H9 (cell line): Measurements from ENCODE around the gene TMEM221. TPM values are rescaled to one million over a fixed set of nuclear protein-coding genes. Genes with fewer than 3 reads are reported as not detected.

Experiments used
- DNase-seq: peaks from one replicate; pipeline ENCODE4 v3.0.0-alpha.2; 2017
- H2AFZ ChIP-seq: one replicate; pipeline ENCODE4 v1.6.1; 2013; ENCODE audit warnings: mild to moderate bottlenecking, low read length, control low read depth, moderate library complexity
- H2AK5ac ChIP-seq: 2 replicates; pipeline ENCODE4 v1.6.1; 2013; ENCODE audit warnings: low read length, control low read depth, mixed read lengths; ENCODE audit not compliant: insufficient read length
- H2BK120ac ChIP-seq: one replicate; pipeline ENCODE4 v1.6.1; 2013; ENCODE audit warnings: low read depth, mild to moderate bottlenecking, low read length, control low read depth, inconsistent platforms; ENCODE audit not compliant: poor library complexity, severe bottlenecking
- H2BK12ac ChIP-seq: 2 replicates; pipeline ENCODE4 v1.6.1; 2013; ENCODE audit warnings: low read length, control low read depth, mixed read lengths, low read depth; ENCODE audit not compliant: insufficient read length
- H2BK15ac ChIP-seq: 2 replicates; pipeline ENCODE4 v1.6.1; 2013; ENCODE audit warnings: low read depth, low read length, control low read depth
- H2BK20ac ChIP-seq: one replicate; pipeline ENCODE4 v1.6.1; 2013; ENCODE audit warnings: low read depth, mild to moderate bottlenecking, low read length, control low read depth, inconsistent platforms; ENCODE audit not compliant: poor library complexity, severe bottlenecking
- H2BK5ac ChIP-seq: 2 replicates; pipeline ENCODE4 v1.6.1; 2013; ENCODE audit warnings: low read length, control low read depth, mixed read lengths; ENCODE audit not compliant: insufficient read length
- H3K14ac ChIP-seq: 2 replicates; pipeline ENCODE4 v1.6.1; 2013; ENCODE audit warnings: low read length, control low read depth; ENCODE audit not compliant: insufficient read depth
- H3K18ac ChIP-seq: 2 replicates; pipeline ENCODE4 v1.6.1; 2013; ENCODE audit warnings: low read depth, mild to moderate bottlenecking, mixed read lengths, low read length, control low read depth; ENCODE audit not compliant: insufficient read length
- H3K23ac ChIP-seq: 2 replicates; pipeline ENCODE4 v1.6.1; 2013; ENCODE audit warnings: low read length, control low read depth, mixed read lengths, low read depth; ENCODE audit not compliant: insufficient read length
- H3K23me2 ChIP-seq: 2 replicates; pipeline ENCODE4 v1.6.1; 2013; ENCODE audit warnings: low read depth, mild to moderate bottlenecking, mixed read lengths, low read length, control low read depth; ENCODE audit not compliant: insufficient read length, poor library complexity, severe bottlenecking
- H3K27ac ChIP-seq: 2 replicates; pipeline ENCODE4 v1.5.1; 2013; ENCODE audit warnings: low read length, control low read depth, mixed read lengths, low read depth; ENCODE audit not compliant: insufficient read length
- H3K27me3 ChIP-seq: 2 replicates; pipeline ENCODE4 v1.6.1; 2013; ENCODE audit warnings: low read length, control low read depth, inconsistent platforms; ENCODE audit not compliant: insufficient read depth
- H3K4ac ChIP-seq: 2 replicates; pipeline ENCODE4 v1.6.1; 2013; ENCODE audit warnings: low read depth, mild to moderate bottlenecking, control low read depth, inconsistent platforms, low read length, moderate library complexity
- H3K4me1 ChIP-seq: 2 replicates; pipeline ENCODE4 v1.6.1; 2013; ENCODE audit warnings: low read length, control low read depth, inconsistent platforms; ENCODE audit not compliant: insufficient read depth
- H3K4me2 ChIP-seq: 2 replicates; pipeline ENCODE4 v1.6.1; 2013; ENCODE audit warnings: low read length, control low read depth, mixed read lengths; ENCODE audit not compliant: insufficient read length, insufficient read depth
- H3K56ac ChIP-seq: 2 replicates; pipeline ENCODE4 v1.6.1; 2013; ENCODE audit warnings: low read depth, mild to moderate bottlenecking, mixed read lengths, low read length, control low read depth; ENCODE audit not compliant: insufficient read length
- H3K79me1 ChIP-seq: 2 replicates; pipeline ENCODE4 v1.6.1; 2013; ENCODE audit warnings: low read depth, mild to moderate bottlenecking, moderate library complexity, low read length, control low read depth, inconsistent platforms; ENCODE audit not compliant: insufficient read depth, poor library complexity, severe bottlenecking
- H3K79me2 ChIP-seq: 2 replicates; pipeline ENCODE4 v1.6.1; 2013; ENCODE audit warnings: low read length, control low read depth, inconsistent platforms; ENCODE audit not compliant: insufficient read depth
- H3K9ac ChIP-seq: 2 replicates; pipeline ENCODE4 v1.6.1; 2013; ENCODE audit warnings: low read length, control low read depth, mixed read lengths; ENCODE audit not compliant: insufficient read length; ENCODE audit errors: extremely low read depth
- H3K9me3 ChIP-seq: one replicate; pipeline ENCODE4 v1.6.1; 2013; ENCODE audit warnings: low read depth, low read length, inconsistent platforms; ENCODE audit not compliant: control insufficient read depth
- H3T11ph ChIP-seq: one replicate; pipeline ENCODE4 v1.6.1; 2013; ENCODE audit warnings: mild to moderate bottlenecking, low read length, control low read depth, inconsistent platforms
- H4K20me1 ChIP-seq: one replicate; pipeline ENCODE4 v1.6.1; 2013; ENCODE audit not compliant: control insufficient read depth, insufficient read length, insufficient read depth
- H4K5ac ChIP-seq: 2 replicates; pipeline ENCODE4 v1.6.1; 2013; ENCODE audit warnings: low read depth, mild to moderate bottlenecking, mixed read lengths, low read length, control low read depth; ENCODE audit not compliant: insufficient read length
- H4K8ac ChIP-seq: replicated peaks from 2 replicates; pipeline ENCODE4 v1.6.1; 2013; ENCODE audit warnings: low read length, control low read depth, mixed read lengths, low read depth; ENCODE audit not compliant: insufficient read length
- H4K91ac ChIP-seq: 2 replicates; pipeline ENCODE4 v1.6.1; 2013; ENCODE audit warnings: low read depth, mild to moderate bottlenecking, moderate library complexity, mixed read lengths, low read length, control low read depth; ENCODE audit not compliant: insufficient read length
- H3K27ac Mint-ChIP-seq, 3 experiments: 2 replicates in 2 of 3; 3 replicates in 1 of 3; pipeline ENCODE4 v1.8.0; 2020 to 2021; ENCODE audit warnings: mixed read lengths in 3 of 3, mild to moderate bottlenecking in 1 of 3, moderate library complexity in 1 of 3
- H3K27me3 Mint-ChIP-seq: 2 replicates; pipeline ENCODE4 v1.8.0; 2021; ENCODE audit warnings: low read depth, mild to moderate bottlenecking, moderate library complexity, mixed read lengths
- H3K36me3 Mint-ChIP-seq, 3 experiments: 2 replicates in 2 of 3; 3 replicates in 1 of 3; pipeline ENCODE4 v1.8.0; 2020 to 2021; ENCODE audit warnings: low read depth in 3 of 3, mixed read lengths in 3 of 3; ENCODE audit not compliant: insufficient read depth in 1 of 3
- H3K4me1 Mint-ChIP-seq, 2 experiments: 2 replicates each; pipeline ENCODE4 v1.8.0; 2020; ENCODE audit warnings: mixed read lengths in 2 of 2
- H3K4me3 Mint-ChIP-seq, 2 experiments: 2 replicates in 1 of 2; 3 replicates in 1 of 2; pipeline ENCODE4 v1.8.0; 2020 to 2021; ENCODE audit warnings: mild to moderate bottlenecking in 2 of 2, mixed read lengths in 2 of 2, moderate library complexity in 1 of 2
- H3K9me3 Mint-ChIP-seq, 2 experiments: 2 replicates in 1 of 2; 3 replicates in 1 of 2; pipeline ENCODE4 v1.8.0; 2020; ENCODE audit warnings: mild to moderate bottlenecking in 2 of 2, mixed read lengths in 2 of 2, moderate library complexity in 1 of 2
- CTCF ChIP-seq: fragments of 200-600 bp; sonication (generic); conservative IDR thresholded peaks from 3 replicates; pipeline ENCODE4 v1.8.0; 2021; ENCODE audit warnings: antibody characterized with exemption, mild to moderate bottlenecking
- WGBS: extraction: QIAGEN DNeasy Blood & Tissue Kit; methylation state at CpG from one replicate; pipeline ENCODE4 v1.1.7; 2013; ENCODE audit warnings: missing lambda C conversion rate, low lambda C conversion rate, mixed read lengths; ENCODE audit not compliant: insufficient read length; ENCODE audit errors: extremely low coverage; 5-methylcytosine and 5-hydroxymethylcytosine counted together
- total RNA-seq: library from RNA; stranded (reverse); gene quantifications from 2 replicates; pipeline ENCODE4 v1.2.1, GENCODE V29; 2021

TMEM221 gene
- total RNA-seq, 1 experiment from 2014 or later: 1.4 TPM

- Histone ChIP-seq H3K27ac (no peak overlapping the region), H2AFZ (no peak overlapping the region), H2BK5ac (no peak overlapping the region), H3K23me2 (no peaks in the 10 kb centered on the region), H3K56ac (no peak overlapping the region), H3K9ac (no peak overlapping the region), H3K27me3 (peaks cover 3% of the 10 kb centered on the region; the same call in 1 of the 2 replicates), H3K4ac (no peak overlapping the region), H4K5ac (no peak overlapping the region), H2BK12ac (no peak overlapping the region), H2BK15ac (no peak overlapping the region), H2BK20ac (no peak overlapping the region), H4K20me1 (peaks cover 4% of the 10 kb centered on the region), H3K4me1 (no peaks in the 10 kb centered on the region), H3T11ph (no peak overlapping the region), H3K14ac (no peak overlapping the region), H4K8ac (no peak overlapping the region), H3K79me2 (no peaks in the 10 kb centered on the region), H3K9me3 (no peaks in the 10 kb centered on the region), H2BK120ac (no peak overlapping the region), H3K18ac (no peak overlapping the region), H2AK5ac (no peak overlapping the region), H3K4me2 (no peak overlapping the region), H3K79me1 (no peaks in the 10 kb centered on the region), H4K91ac (no peak overlapping the region), H3K23ac (no peak overlapping the region)
- Mint-ChIP-seq H3K9me3 (no peaks in the 10 kb centered on the region), H3K4me1 (peaks cover 5 to 10% of the 10 kb centered on the region in 2 experiments), H3K27me3 (peaks cover 50% of the 10 kb centered on the region), H3K27ac (no peak overlapping the region; a peak in 1 of 7 replicates), H3K4me3 (no peak overlapping the region), H3K36me3 (no peaks in the 10 kb centered on the region; a peak in 1 of 7 replicates)
- no peak for DNase-seq
- no CpG with 5 or more reads among the region's 3 CpGs for WGBS
- TF ChIP-seq CTCF: no peak
Observed at GRCh38 chr19:17458970-17459369, 10.5 kb upstream of the TMEM221 start.
